Mucosa of rectum (tissue), 2 donors: ENCODE data around the gene KCNK4.
"Not testable (repeated sequence)": the region's sequence is repeated elsewhere in the genome, so short reads cannot be mapped to it uniquely, and the experiment has no call there.

Source experiments
- H3K27ac ChIP-seq, 2 donors: one replicate each; pipeline ENCODE4 v1.7.0; 2013; ENCODE audit warnings: inconsistent platforms in 2 of 2, low read depth in 2 of 2, low read length in 2 of 2
- H3K27me3 ChIP-seq, 2 donors: one replicate each; pipeline ENCODE4 v1.7.0; 2013; ENCODE audit warnings: low read length in 2 of 2; ENCODE audit not compliant: control insufficient read depth in 2 of 2, insufficient read depth in 2 of 2
- H3K36me3 ChIP-seq, 2 donors: one replicate each; pipeline ENCODE4 v1.7.0; 2013; ENCODE audit warnings: low read length in 2 of 2; ENCODE audit not compliant: control insufficient read depth in 2 of 2, insufficient read depth in 2 of 2
- H3K4me1 ChIP-seq, 2 donors: one replicate each; pipeline ENCODE4 v1.7.0; 2013; ENCODE audit warnings: low read length in 2 of 2, mild to moderate bottlenecking in 1 of 2; ENCODE audit not compliant: control insufficient read depth in 2 of 2, insufficient read depth in 2 of 2
- H3K4me3 ChIP-seq, 2 donors: one replicate each; pipeline ENCODE4 v1.7.0; 2013; ENCODE audit warnings: low read length in 2 of 2
- H3K9ac ChIP-seq, 2 donors: one replicate each; pipeline ENCODE4 v1.7.0; 2013; ENCODE audit warnings: low read length in 2 of 2, low read depth in 1 of 2, mild to moderate bottlenecking in 1 of 2
- H3K9me3 ChIP-seq, 2 donors: one replicate each; pipeline ENCODE4 v1.7.0; 2013; ENCODE audit warnings: low read length in 2 of 2; ENCODE audit not compliant: control insufficient read depth in 2 of 2
- donor health status: healthy.
- donor health status: Normal muscosa, but diverticular disease.

Gene KCNK4

GRCh38 chr11:64317961-64318765 lies 27.1 kb downstream of the KCNK4 start, which contains the start of gene PRDX5:
Gene PRDX5 (plus strand): TSS chr11:64318121. CDS start chr11:64318216, 95 bp downstream.
- Histone ChIP-seq H3K36me3 (peaks cover 34 to 36% of the 10 kb centered on the region in 2 donors), H3K4me3 (peak within 1 kb of the TSS; percentile 78 to 96), H3K9ac (peak within 1 kb of the TSS; percentile 88 to 99), H3K27me3 (no peaks in the 10 kb centered on the region), H3K4me1 (peaks cover 42 to 53% of the 10 kb centered on the region in 2 donors), H3K27ac (peak within 1 kb of the TSS; percentile 98 to 100), H3K9me3 (no peaks in the 10 kb centered on the region)

GRCh38 chr11:64318766-64319761 lies 28.0 kb downstream of the KCNK4 start:
- peak overlapping the region; percentile 78 to 96 for H3K4me3 ChIP-seq
- peak overlapping the region; percentile 88 to 99 for H3K9ac ChIP-seq
- H3K9me3 ChIP-seq: no peaks in the 10 kb centered on the region
- no peaks in the 10 kb centered on the region for H3K27me3 ChIP-seq
- H3K4me1 ChIP-seq: peaks cover 45 to 53% of the 10 kb centered on the region in 2 donors
- peak overlapping the region; percentile 98 to 100 for H3K27ac ChIP-seq
- H3K36me3 ChIP-seq: peaks cover 30 to 36% of the 10 kb centered on the region in 2 donors

GRCh38 chr11:64320556-64320955 lies 29.5 kb downstream of the KCNK4 start:
- Histone ChIP-seq H3K4me3 (peak overlapping the region; percentile 5 to 6), H3K27ac (peak overlapping the region; percentile 98 to 100), H3K9me3 (no peaks in the 10 kb centered on the region), H3K27me3 (no peaks in the 10 kb centered on the region), H3K4me1 (peaks cover 45 to 48% of the 10 kb centered on the region in 2 donors), H3K9ac (peak overlapping the region; percentile 41 to 88), H3K36me3 (peaks cover 16 to 23% of the 10 kb centered on the region in 2 donors)

- peaks cover 12 to 18% of the 10 kb centered on the region in 2 donors for H3K36me3 ChIP-seq
- peak overlapping the region; percentile 98 to 100 for H3K27ac ChIP-seq
- H3K9me3 ChIP-seq: no peaks in the 10 kb centered on the region
- no peaks in the 10 kb centered on the region for H3K27me3 ChIP-seq
- peaks cover 44 to 47% of the 10 kb centered on the region in 2 donors for H3K4me1 ChIP-seq
- H3K4me3 ChIP-seq: no peak overlapping the region
- H3K9ac ChIP-seq: peak overlapping the region; percentile 32 to 45
Observed at GRCh38 chr11:64321026-64321425, 29.9 kb downstream of the KCNK4 start.

- Histone ChIP-seq H3K9me3 (no peaks in the 10 kb centered on the region), H3K4me3 (peak overlapping the region in 1 of 2 donors; percentile 13), H3K4me1 (peaks cover 40 to 42% of the 10 kb centered on the region in 2 donors), H3K27ac (peak overlapping the region; percentile 98 to 100), H3K9ac (peak overlapping the region in 1 of 2 donors; percentile 45), H3K36me3 (peaks cover 9 to 13% of the 10 kb centered on the region in 2 donors), H3K27me3 (no peaks in the 10 kb centered on the region)
Observed at GRCh38 chr11:64321533-64321932, 30.4 kb downstream of the KCNK4 start.

GRCh38 chr11:64322925-64323260 lies 31.8 kb downstream of the KCNK4 start:
- no peaks in the 10 kb centered on the region for H3K9me3 ChIP-seq
- peak overlapping the region in 1 of 2 donors; percentile 100 for H3K27ac ChIP-seq
- H3K4me1 ChIP-seq: peaks cover 39 to 49% of the 10 kb centered on the region in 2 donors
- peaks cover 9 to 13% of the 10 kb centered on the region in 2 donors for H3K36me3 ChIP-seq
- H3K4me3 ChIP-seq: no peak overlapping the region
- no peaks in the 10 kb centered on the region for H3K27me3 ChIP-seq
- H3K9ac ChIP-seq: peak overlapping the region in 1 of 2 donors; percentile 18

GRCh38 chr11:64323373-64323772 lies 32.3 kb downstream of the KCNK4 start:
- H3K27me3 ChIP-seq: no peaks in the 10 kb centered on the region
- H3K9ac ChIP-seq: no peak overlapping the region
- no peak overlapping the region for H3K4me3 ChIP-seq
- no peak overlapping the region for H3K27ac ChIP-seq
- no peaks in the 10 kb centered on the region for H3K9me3 ChIP-seq
- H3K36me3 ChIP-seq: peaks cover 9 to 13% of the 10 kb centered on the region in 2 donors
- H3K4me1 ChIP-seq: peaks cover 40 to 49% of the 10 kb centered on the region in 2 donors

GRCh38 chr11:64323984-64324383 lies 32.9 kb downstream of the KCNK4 start:
- H3K9me3 ChIP-seq, H3K27ac ChIP-seq, H3K27me3 ChIP-seq, H3K4me3 ChIP-seq, H3K9ac ChIP-seq: not testable (repeated sequence)
- H3K36me3 ChIP-seq: peaks cover 9 to 13% of the 10 kb centered on the region in 2 donors
- H3K4me1 ChIP-seq: peaks cover 41 to 51% of the 10 kb centered on the region in 2 donors

- H3K27me3 ChIP-seq: no peaks in the 10 kb centered on the region
- peaks cover 9 to 13% of the 10 kb centered on the region in 2 donors for H3K36me3 ChIP-seq
- no peak overlapping the region for H3K27ac ChIP-seq
- no peaks in the 10 kb centered on the region for H3K9me3 ChIP-seq
- peaks cover 36 to 45% of the 10 kb centered on the region in 2 donors for H3K4me1 ChIP-seq
- H3K4me3 ChIP-seq: no peak overlapping the region
- no peak overlapping the region for H3K9ac ChIP-seq
Observed at GRCh38 chr11:64324692-64325469, 33.8 kb downstream of the KCNK4 start.
